ENCODE data around the gene TRPM3.

The TRPM3 gene

DNA sequence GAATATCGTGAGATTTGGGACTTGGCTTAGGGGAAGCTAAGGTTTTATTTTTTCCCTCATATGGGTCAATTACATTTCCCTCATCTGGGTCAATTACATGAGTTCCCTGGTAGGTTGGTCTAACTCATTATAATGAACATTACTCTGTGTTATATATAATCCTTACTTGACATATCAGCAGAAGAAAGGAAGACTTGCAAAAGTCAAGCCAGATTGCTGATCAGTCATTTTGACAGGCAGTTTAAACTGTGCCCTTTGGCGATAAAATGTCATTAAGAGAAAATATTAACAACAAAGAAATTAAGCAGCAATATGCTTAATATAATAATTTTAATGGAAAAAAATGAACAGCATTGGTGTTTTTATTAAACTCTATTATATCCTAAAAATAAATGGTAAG is 23.1 kb upstream of the TRPM3 start:
- H3K4me3 ChIP-seq (ENCODE audit: low read depth, low read length), result no peak overlapping the region
- TF ChIP-seq, protein P1, sequence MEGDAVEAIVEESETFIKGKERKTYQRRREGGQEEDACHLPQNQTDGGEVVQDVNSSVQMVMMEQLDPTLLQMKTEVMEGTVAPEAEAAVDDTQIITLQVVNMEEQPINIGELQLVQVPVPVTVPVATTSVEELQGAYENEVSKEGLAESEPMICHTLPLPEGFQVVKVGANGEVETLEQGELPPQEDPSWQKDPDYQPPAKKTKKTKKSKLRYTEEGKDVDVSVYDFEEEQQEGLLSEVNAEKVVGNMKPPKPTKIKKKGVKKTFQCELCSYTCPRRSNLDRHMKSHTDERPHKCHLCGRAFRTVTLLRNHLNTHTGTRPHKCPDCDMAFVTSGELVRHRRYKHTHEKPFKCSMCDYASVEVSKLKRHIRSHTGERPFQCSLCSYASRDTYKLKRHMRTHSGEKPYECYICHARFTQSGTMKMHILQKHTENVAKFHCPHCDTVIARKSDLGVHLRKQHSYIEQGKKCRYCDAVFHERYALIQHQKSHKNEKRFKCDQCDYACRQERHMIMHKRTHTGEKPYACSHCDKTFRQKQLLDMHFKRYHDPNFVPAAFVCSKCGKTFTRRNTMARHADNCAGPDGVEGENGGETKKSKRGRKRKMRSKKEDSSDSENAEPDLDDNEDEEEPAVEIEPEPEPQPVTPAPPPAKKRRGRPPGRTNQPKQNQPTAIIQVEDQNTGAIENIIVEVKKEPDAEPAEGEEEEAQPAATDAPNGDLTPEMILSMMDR (IDR thresholded peaks at IDR 0.05; ENCODE audit: borderline replicate concordance, insufficient read depth, low read depth, low read length), result no peak

DNA sequence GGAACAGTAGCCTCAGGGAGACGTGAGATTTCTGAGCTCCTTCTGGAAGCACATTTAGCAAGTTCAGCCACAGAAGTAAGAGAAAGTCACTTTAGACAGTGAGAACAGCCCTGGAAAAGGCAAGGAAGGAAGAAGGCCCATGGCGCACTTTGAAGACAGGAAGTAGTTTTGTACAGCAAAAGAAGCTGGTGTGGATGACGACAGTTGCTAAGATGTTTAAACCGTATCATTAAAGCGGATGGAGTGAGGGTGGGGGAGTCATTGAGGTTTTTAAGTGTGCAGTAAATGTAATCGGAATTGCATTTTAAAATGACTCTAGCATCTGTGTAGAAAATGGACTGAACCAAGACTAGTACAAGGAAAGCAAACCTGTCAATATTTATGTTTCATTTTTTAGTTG is 15.3 kb upstream of the TRPM3 start:
- TF ChIP-seq, protein P1 (IDR thresholded peaks at IDR 0.05; ENCODE audit: borderline replicate concordance, insufficient read depth, low read depth, low read length), result no peak
- H3K4me3 ChIP-seq (ENCODE audit: low read depth, low read length), result no peak overlapping the region

DNA sequence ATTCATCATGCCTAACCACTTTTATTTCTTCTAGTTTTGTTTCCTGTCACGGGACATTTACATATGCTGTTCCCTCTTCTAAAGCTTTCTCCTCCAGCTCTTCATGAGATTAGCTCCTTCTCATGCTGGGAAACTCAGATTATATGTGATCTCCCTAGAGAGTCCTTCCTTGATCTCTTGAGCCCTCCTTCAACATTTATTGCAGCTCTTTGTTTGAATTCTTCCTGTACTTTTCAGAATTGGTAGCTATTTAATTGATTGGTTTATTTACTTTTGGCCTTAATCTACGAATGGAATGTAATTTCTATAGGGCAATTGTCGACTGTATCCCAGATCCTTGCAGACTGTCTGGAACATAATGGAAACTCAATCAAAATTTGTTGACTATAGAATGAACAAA is 9.7 kb upstream of the TRPM3 start:
- TF ChIP-seq, protein P1 (IDR thresholded peaks at IDR 0.05; ENCODE audit: borderline replicate concordance, insufficient read depth, low read depth, low read length), result no peak

DNA sequence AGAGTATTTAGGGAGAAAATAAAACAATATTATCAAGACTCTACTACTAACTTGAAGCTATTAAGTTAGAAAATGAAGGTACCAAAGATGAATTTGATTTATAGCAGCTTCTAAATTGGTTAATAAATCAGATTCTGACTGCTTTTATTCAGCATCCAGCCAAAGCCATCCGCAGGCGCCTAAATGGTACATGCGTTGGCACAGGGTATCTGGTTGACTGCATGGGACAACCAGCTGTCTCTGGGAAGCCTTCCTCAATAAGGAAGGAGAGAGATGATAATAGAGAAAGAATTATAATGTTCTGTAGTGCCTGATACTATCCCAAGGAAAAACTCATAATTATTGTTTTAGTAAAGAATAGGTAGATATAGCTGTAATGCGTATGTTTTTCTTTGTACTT is 9.1 kb upstream of the TRPM3 start:
- no peak overlapping the region for H3K4me3 ChIP-seq (ENCODE audit: low read depth, low read length)
- TF ChIP-seq, protein P1 (IDR thresholded peaks at IDR 0.05; ENCODE audit: borderline replicate concordance, insufficient read depth, low read depth, low read length), result no peak

More for the DNA sequence above, 9.7 kb upstream of the TRPM3 start:
- no peak overlapping the region for H3K4me3 ChIP-seq (ENCODE audit: low read depth, low read length)

DNA sequence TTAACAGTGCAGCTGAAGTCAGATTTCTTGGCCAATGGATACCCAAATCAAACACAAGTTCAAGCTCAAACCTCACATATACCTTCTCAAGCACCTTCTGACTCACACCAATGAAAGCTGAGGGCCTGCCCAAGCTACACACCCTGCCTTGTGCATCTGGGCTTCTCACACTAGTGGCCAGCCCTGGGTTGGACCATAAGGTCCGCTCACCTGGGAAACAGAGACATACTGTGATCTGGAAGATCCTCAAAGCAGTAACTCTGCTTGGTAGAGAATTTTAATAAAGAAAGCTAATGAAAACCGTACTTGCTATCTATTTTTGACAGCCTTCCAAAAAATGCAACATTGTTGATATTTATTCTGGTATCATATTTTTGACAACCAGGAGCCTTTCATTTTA is 7.4 kb upstream of the TRPM3 start:
- TF ChIP-seq, protein P1 (IDR thresholded peaks at IDR 0.05; ENCODE audit: borderline replicate concordance, insufficient read depth, low read depth, low read length), result no peak
- no peak overlapping the region for H3K4me3 ChIP-seq (ENCODE audit: low read depth, low read length)

GRCh38 chr9:71127301-71127700 is 5.9 kb upstream of the TRPM3 start:
- H3K4me3 ChIP-seq (ENCODE audit: low read depth, low read length), result no peak overlapping the region
- TF ChIP-seq, protein P1 (IDR thresholded peaks at IDR 0.05; ENCODE audit: borderline replicate concordance, insufficient read depth, low read depth, low read length), result no peak

DNA sequence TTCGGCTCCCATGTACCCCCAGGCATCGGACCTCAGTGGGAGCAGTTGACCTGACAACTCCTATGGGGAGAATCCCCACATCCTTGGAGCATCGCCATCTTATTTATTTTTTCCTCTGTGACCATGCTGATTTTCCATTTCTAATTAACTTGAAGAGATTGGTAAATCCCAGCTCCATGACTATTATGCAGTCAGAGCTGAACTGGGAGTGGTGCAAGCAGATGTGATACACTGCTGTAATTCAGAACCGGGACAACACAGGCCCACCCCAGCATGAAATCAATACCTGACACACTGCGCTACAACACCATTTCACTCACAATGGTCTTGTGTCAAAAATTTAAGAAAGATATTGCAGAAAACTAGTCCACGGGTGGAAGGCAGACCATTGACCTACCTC is 1.0 kb upstream of the TRPM3 start:
- TF ChIP-seq, protein P1 (IDR thresholded peaks at IDR 0.05; ENCODE audit: borderline replicate concordance, insufficient read depth, low read depth, low read length), result no peak
- H3K4me3 ChIP-seq (ENCODE audit: low read depth, low read length), result no peak overlapping the region
